GM12872 (cell line): Measurements from ENCODE around the gene CAMK2D.

Source experiments
- CTCF ChIP-seq: IDR thresholded peaks from 3 replicates; pipeline ENCODE4 v1.5.1; 2011; ENCODE audit warnings: low read depth, mild to moderate bottlenecking, low read length, moderate library complexity; ENCODE audit not compliant: insufficient read depth

Gene CAMK2D

GRCh38 chr4:113436360-113436759, 325.2 kb downstream of the CAMK2D start:
- no peak for TF ChIP-seq CTCF

DNA sequence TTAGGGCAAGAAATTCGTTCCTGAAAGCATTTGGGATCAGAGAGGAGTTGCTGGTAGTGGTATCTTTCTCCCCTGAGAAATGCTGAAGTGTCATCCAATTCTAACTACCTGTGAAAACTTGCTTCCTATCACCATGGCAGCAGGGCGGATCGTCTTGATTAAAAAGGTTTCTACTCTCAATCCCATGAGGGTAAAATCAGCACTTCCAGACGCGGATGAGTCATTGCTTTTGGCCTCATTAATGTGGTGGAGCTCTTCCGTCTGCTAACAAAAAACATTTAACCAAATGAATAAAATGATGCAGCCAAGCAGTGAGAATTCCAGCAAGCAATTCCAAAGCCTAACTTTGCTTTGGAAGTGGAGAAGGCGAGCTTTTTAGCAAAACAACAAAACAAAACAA, 325.6 kb downstream of the CAMK2D start:
- TF ChIP-seq CTCF, result no peak

DNA sequence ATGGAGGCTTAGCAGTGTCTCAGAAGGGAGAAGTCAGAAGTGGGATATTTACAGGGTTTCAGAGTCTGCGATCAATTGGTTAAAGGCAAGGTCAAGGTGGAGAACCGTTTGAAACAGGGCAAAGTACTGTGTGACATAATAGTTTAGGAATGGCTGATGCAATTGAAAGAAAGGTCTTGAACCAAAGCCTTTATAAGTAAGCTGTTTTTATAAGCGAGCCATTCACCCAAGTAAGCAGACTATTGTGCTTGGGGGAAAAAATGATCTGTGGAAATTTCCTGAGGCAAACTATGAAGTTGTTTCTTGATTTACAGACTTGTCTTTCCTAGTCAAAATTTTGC, 327.3 kb downstream of the CAMK2D start:
- no peak for TF ChIP-seq CTCF

- TF ChIP-seq CTCF, result no peak
Measured at GRCh38 chr4:113433536-113434246, 327.8 kb downstream of the CAMK2D start.

GRCh38 chr4:113433116-113433515, 328.4 kb downstream of the CAMK2D start:
- TF ChIP-seq CTCF, result no peak

DNA sequence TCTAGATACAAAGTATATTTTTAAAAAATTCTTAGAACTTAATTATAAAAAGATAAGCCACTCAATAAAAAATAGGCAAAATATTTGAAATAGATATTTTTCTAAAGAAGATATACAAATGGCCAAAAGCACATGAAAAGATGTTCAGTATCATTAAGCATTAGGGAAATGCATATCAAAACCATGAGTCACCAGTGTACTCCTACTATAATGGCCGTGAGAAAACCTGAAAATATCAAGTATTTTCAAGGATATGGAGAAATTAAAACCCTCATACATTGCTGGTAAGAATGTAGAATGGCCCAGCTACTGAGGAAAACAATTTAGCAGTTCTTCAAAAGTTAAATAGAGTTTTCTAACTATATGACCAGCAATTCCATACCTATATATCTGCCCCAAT, 337.9 kb downstream of the CAMK2D start:
- no peak for TF ChIP-seq CTCF

DNA sequence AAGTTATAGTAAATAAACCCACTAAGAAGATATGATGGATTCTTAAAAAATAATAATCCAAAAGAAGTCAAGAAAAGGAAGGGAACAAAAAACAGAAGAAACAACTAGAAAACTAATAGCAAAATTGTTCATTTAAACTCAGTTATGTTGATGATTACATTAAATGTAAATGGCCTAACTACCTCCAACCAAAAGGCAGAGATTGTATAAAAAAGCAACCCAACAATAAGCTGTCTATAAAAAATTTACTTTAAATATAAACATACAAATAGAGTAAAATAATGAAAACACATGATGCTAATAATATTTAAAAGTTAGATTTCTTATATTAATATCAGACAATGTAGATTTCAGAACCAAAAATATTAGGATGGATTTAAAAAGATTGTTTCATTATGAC, 340.6 kb downstream of the CAMK2D start:
- TF ChIP-seq CTCF, result no peak

DNA sequence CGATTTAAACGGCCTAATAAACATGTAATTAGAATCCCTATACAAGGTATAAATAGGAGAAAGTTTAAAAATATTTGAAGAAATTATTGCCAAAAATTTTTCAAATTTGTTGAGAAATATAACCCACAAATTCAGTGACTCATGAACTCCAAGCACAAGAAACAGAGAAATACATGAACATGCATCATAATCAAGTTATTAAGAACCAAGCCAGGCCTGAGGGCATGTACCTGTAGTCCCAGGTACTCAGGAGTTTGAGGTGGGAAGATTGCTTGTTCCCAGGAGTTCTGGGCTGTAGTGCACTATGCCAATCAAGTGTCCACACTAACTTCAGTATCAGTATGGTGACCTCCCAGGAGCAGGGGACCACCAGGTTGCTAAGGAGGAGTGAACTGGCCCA, 341.9 kb downstream of the CAMK2D start:
- no peak for TF ChIP-seq CTCF
